Caki2 (cell line): Measurements from ENCODE around the gene VEZF1. TPM values are rescaled to one million over a fixed set of nuclear protein-coding genes. Genes with fewer than 3 reads are reported as not detected.
"Not testable (repeated sequence)": the region's sequence is repeated elsewhere in the genome, so short reads cannot be mapped to it uniquely, and the experiment has no call there.

Experiments
- DNase-seq: peaks from one replicate; pipeline ENCODE4 v3.0.0-alpha.2; 2015; ENCODE audit warnings: low read depth
- in situ Hi-C: cut with HindIII; loops from 2 replicates; pipeline ENCODE4 v1.10.0; 2016; ENCODE audit warnings: low sequenced_read_pairs, low pct_unique_long_range_greater_than_20kb, mixed read lengths
- total RNA-seq: library from RNA; depleted of rRNA; stranded (reverse); fragments of >200 nt; shearing (Covaris generic); gene quantifications from 2 replicates; pipeline ENCODE4 v1.2.3, GENCODE V29; 2014; ENCODE audit warnings: low replicate concordance

VEZF1 gene
- total RNA-seq, 1 experiment from 2014 or later = 44.0 TPM

DNA sequence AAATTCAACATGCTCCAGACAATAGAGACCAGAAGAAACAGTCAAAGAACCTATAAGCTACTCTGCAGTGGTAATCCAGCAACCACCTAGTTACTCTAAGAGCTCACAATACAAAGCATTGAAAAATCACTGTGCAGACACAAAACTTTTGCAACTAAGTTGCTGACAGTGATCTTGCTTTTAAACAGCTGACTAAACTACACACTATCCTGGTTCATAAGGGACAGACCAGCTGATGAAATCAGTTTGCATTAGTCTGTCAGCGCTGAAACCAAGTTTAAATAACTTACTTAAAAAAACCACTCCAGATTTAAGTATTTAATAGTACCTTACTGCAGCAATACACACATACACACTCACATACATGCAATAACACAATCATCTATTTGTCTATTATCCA lies 4.6 kb downstream of the VEZF1 start:
- DNase-seq = no peak
- in situ Hi-C loops = no loop called here

DNA sequence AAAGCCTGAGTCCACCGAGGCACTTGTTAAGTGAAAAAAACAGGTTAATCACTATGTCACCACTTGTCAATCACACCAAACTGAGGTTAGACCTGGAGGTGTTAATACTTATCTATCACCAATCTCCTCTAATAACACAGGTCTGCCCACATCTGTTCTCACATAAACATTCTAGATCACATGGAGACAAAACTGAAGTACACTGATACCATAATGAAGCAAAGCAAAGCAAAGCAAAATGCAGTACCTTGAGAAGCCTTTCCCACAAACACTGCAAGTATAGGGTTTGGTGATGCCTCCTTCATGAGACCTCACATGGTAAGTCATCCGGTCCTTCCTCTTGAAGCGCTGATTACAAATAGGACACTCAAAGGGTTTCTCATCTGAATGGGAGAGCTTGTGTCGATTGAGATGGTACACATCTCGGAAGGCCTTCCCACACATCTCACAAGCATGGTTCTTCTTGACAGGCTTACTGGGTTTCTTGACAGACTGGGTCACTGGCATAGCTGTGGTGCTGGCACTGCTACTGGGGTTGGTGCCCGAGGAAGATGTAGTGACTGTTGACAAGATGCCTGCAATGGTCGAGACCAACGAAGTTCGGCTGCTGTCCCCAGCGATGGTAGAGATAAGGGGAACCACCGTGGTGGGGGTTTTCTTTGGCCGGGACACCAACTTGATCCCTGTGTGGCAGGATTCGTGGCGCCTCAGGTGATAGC lies 5.4 kb downstream of the VEZF1 start:
- DNase-seq = no peak
- in situ Hi-C loops = no loop called here

DNA sequence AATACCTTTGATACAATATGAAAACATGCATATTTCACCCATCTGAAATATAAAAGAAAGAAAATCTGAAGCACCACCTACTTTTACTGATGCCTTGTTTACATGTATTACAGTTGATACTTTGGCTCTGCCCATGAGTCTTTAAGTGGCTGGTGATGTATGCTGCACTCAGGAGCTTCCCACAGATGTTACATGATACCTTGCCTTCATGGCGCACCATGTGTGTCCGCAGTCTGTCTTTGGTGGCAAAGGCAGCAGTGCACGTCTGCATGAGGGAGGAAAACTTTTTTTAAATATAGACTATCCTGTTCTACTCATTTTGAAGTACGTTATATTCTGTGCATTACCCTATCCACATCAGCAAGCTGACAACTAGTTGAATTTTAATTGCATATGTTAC lies 7.5 kb downstream of the VEZF1 start:
- DNase-seq = no peak
- in situ Hi-C loops = no loop called here

DNA sequence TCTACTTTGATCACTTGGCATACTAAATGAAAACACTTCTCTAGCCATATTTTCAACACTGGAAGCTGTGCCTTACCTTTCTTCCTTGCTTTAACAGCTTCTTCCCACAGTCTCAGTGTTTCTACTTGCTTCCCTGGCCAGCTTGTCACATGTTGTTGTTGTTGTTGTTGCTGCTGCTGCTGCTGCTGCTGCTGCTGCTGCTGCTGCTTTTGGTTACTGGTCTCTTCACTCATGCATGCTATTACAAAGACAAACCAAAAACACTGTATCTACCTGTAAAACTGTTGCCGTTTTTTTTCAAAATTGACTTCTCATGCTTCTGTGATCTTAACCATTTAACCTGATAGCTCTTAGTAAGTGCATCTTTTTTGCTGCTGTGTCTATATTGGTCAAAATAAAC lies 9.0 kb downstream of the VEZF1 start:
- in situ Hi-C loops = no loop called here
- DNase-seq = no peak

- in situ Hi-C loops = no loop called here
- no peak for DNase-seq
These were observed 11.5 kb downstream of the VEZF1 start for GRCh38 chr17:57976594-57976993.

DNA sequence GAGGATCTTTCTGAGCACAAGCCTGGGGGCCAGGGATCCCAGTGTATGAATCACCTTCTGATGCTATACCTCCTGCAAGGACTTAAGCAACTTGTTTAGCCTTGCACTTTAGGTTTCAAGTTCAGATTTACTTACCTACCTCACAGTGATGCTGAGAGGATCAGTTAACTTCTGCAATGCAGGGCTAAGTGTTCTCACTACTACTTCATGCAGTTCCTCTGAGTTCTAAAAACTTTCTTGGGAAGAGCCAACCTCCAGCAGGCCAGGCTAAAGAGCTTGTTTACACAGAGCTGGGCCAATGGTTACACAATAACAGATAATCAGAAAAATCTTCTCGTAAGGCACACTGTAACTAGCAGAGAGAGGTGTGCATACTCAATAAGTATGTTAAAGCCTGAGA lies 13.0 kb downstream of the VEZF1 start:
- in situ Hi-C loops = no loop called here

DNA sequence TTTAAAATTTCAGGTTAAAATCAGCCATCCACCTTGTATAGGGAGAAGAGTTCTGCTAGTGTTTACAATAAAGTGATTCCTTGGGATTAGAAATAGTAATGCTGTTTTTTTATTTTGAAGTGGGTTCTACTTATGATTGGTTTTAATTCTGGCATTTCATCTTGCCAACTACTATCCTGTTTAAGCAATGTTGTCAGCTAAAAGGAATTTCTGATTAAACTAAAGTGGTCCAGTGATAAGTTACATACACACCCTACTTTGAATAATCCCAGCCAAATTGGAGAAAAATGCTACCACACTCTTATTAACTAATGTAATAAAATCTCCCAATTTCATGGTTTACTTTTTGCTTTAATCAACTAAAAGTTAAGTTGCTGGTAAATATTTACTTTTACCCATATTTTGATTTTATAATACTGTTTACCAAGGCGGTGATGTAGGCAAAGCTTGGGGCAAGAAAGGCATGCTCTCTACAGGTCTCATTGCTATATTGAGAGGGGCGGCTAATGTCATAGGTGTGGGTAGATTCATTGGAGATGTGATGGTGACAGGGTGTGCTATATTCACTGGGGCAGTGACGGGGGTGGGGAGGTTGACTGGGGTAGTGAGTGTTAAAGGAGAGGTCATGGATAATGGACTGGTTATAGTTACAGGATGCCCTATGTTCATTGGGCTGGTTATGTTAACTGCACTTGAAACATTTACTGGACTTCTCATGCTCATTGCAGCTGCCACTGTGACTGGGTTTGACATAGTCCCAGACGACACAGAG lies 13.8 kb downstream of the VEZF1 start:
- DNase-seq, in situ Hi-C loops: not testable (repeated sequence)

More for the DNA sequence above, 13.0 kb downstream of the VEZF1 start:
- DNase-seq = no peak

- no peak for DNase-seq
- in situ Hi-C loops = no loop called here
These were observed 15.9 kb downstream of the VEZF1 start for GRCh38 chr17:57972151-57972550.

DNA sequence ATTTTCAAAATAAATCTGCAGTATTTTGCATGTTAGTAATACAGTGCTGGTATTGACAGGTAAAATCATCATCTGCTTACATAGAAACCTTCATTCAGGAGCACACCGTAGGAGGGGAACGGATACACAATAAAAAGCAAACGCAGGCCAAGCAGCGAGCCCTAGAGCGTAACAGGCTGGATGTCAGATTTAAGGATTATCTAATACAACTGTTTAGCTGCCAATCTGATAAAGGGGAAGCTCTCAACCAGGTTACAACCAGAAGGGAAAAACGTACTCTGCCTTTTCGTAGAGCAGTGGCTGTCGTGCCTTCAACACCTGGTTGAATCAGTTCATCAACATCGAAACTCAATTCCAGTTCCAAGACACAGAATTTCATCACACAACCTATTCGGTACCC lies 16.5 kb downstream of the VEZF1 start:
- no peak for DNase-seq
- in situ Hi-C loops = no loop called here

DNA sequence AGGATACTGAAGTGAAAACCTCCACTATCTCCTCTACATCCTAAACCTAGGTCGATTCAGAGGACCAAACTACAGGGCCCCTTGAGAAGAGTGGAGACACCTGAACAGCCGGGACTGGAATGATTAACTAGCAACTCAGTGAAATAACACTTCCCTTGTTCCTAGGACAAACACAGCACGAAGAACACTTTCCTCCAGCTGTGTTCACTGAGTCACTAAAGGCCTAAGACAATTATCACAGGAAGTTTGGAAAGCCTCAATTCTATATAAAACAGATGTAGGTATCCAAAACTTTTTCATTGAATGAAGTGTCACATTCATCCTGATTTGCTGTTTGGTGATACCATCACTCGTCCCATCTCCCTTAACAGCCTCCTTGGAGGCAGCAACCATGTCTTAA lies 17.3 kb downstream of the VEZF1 start:
- in situ Hi-C loops = no loop called here
- DNase-seq = peak; percentile 39

DNA sequence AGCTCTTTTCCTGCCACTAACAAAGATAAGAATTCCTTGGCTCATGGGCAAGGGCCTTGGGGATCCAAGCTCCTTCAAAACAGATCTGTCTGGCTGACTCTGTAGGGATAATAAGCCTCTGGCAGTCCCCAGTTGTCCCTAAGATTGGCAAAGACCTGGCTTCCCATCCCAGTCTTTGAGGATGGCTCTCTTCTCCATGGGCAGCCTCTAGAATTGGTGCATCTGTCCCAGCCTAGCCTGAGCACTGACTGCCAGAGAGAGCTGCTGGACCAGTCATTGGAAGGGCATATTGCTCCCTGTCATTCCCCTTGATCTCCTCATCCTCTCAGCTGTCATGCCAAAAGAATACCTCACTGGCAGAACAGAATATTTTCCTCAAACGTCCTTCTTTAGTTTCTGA lies 19.6 kb downstream of the VEZF1 start:
- DNase-seq = no peak
- in situ Hi-C loops = no loop called here

DNA sequence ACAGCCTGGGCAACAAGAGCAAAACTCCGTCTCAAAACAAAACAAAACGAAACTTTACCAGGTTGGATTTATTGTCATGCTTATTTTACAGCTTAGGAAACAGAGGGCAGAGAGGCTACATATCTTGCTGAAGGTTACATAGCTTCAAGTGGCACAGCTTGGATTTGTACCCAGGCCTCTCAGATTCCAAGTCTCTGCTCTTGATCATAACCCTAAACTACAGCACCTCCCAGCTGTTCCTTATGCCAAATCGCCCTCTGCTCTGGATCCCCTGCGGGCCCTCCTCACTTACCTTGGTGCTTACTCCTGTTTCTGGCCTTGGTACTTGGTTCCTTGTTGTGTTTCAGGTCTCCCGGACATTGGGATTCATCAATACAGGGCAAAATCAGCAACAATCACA lies 21.2 kb downstream of the VEZF1 start:
- in situ Hi-C loops = no loop called here
- no peak for DNase-seq

DNA sequence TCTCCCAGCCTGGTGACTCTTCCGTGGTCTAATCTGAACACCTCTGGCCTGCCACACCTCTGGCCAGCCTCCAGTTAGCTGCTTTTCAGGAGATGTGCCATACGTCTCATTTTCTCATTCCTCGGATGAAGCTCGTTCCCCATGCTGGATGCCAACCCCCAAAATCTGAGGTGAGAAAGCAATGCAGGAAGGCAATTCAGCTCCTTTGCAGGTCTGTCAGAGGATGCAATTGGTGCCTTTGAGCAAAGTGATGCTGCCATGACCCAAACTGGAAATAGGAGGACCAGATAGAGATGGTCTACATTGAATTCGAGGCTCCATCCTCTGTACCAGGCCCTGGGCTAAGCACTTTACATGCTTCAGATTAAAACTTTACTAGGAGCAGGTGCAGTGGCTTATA lies 21.8 kb downstream of the VEZF1 start:
- no peak for DNase-seq
- in situ Hi-C loops = no loop called here

- no peak for DNase-seq
- in situ Hi-C loops = no loop called here
These were observed 22.4 kb downstream of the VEZF1 start for GRCh38 chr17:57965521-57966160.

DNA sequence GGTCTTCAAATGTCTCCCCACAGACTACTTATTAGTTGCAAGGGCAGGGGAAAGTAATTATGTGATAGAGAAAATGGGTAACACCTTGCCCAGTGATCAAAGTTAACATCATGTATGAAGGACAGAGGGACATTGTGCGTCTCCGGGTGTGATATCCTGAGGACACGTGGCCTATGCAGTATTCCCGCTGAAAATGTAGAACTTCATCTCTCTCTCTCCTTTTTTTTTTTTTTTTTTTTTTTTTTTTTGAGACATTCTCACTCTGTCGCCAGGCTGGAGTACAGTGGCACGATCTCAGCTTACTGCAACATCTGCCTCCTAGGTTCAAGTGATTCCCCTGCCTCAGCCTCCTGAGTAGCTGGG lies 24.9 kb downstream of the VEZF1 start:
- no peak for DNase-seq
- in situ Hi-C loops = no loop called here

GRCh38 chr17:57962279-57963148 lies 25.5 kb downstream of the VEZF1 start:
- in situ Hi-C loops = no loop called here
- DNase-seq = no peak

GRCh38 chr17:57959929-57960328 lies 28.1 kb downstream of the VEZF1 start:
- in situ Hi-C loops = no loop called here
- DNase-seq = no peak

GRCh38 chr17:57958391-57958790 lies 29.7 kb downstream of the VEZF1 start:
- DNase-seq, in situ Hi-C loops: not testable (repeated sequence)

DNA sequence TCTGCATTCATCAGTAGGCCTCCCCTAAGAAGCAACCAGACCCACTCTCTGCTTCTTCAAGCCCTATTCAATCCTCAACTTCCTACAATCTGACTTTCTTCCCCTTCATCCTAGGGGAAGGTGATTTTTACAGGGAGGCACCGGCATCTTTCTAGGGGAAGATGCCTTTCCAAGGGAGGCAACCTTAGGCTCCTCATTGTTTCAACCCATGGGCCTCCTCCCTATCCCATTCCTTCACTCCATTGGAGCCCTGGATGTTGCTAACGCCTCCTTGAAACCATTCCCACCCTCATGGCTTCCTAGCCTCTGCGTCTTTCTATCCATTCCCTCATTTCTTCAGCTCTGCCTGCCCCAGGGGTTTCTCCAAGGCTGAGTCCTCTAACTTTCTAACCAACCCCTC lies 30.2 kb downstream of the VEZF1 start:
- DNase-seq = no peak
- in situ Hi-C loops = no loop called here
